Ishikawa (cell line): Measurements from ENCODE around the gene SLC7A6.

ENCODE experiments used
- CEBPB ChIP-seq: IDR thresholded peaks from 2 replicates; pipeline ENCODE4 v1.6.1; 2012
- CREB1 ChIP-seq: IDR thresholded peaks from 2 replicates; pipeline ENCODE4 v1.6.1; 2012; ENCODE audit warnings: low read depth
- EGR1 ChIP-seq: IDR thresholded peaks from 2 replicates; pipeline ENCODE4 v1.6.1; 2012
- EP300 ChIP-seq: IDR thresholded peaks from 2 replicates; pipeline ENCODE4 v1.6.1; 2012; ENCODE audit warnings: borderline replicate concordance
- FOXM1 ChIP-seq: IDR thresholded peaks from 2 replicates; pipeline ENCODE4 v1.6.1; 2012; ENCODE audit warnings: low read depth, borderline replicate concordance
- MAX ChIP-seq: IDR thresholded peaks from 2 replicates; pipeline ENCODE4 v1.6.1; 2012
- NFIC ChIP-seq: IDR thresholded peaks from 2 replicates; pipeline ENCODE4 v1.6.1; 2012
- RAD21 ChIP-seq: IDR thresholded peaks from 2 replicates; pipeline ENCODE4 v1.6.1; 2012; ENCODE audit warnings: low read depth
- REST ChIP-seq: IDR thresholded peaks from 2 replicates; pipeline ENCODE4 v1.6.1; 2012; ENCODE audit warnings: low read depth, mild to moderate bottlenecking
- TAF1 ChIP-seq: IDR thresholded peaks from 2 replicates; pipeline ENCODE4 v1.6.1; 2012; ENCODE audit warnings: low read depth, mild to moderate bottlenecking
- TCF12 ChIP-seq: IDR thresholded peaks from 2 replicates; pipeline ENCODE4 v1.6.1; 2012; ENCODE audit warnings: low read depth
- TEAD4 ChIP-seq: IDR thresholded peaks from 2 replicates; pipeline ENCODE4 v1.6.1; 2012
- YY1 ChIP-seq: IDR thresholded peaks from 2 replicates; pipeline ENCODE4 v1.6.1; 2012; ENCODE audit warnings: low read depth
- ZBTB7A ChIP-seq: IDR thresholded peaks from 2 replicates; pipeline ENCODE4 v1.6.1; 2012; ENCODE audit warnings: low read depth
- TF ChIP-seq, protein P1 (sequence below): IDR thresholded peaks from 2 replicates; pipeline ENCODE4 v1.6.1; 2012

The SLC7A6 gene

GRCh38 chr16:68279726-68280558 lies 15.6 kb downstream of the SLC7A6 start:
- no peak for TF ChIP-seq FOXM1

GRCh38 chr16:68281368-68282063 lies 17.2 kb downstream of the SLC7A6 start:
- TF ChIP-seq, protein P1, sequence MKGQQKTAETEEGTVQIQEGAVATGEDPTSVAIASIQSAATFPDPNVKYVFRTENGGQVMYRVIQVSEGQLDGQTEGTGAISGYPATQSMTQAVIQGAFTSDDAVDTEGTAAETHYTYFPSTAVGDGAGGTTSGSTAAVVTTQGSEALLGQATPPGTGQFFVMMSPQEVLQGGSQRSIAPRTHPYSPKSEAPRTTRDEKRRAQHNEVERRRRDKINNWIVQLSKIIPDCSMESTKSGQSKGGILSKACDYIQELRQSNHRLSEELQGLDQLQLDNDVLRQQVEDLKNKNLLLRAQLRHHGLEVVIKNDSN = no peak
- TF ChIP-seq TAF1 = no peak
- TF ChIP-seq REST = no peak
- TF ChIP-seq ZBTB7A = no peak
- no peak for TF ChIP-seq CREB1
- no peak for TF ChIP-seq TCF12
- TF ChIP-seq CEBPB = no peak
- no peak for TF ChIP-seq NFIC
- no peak for TF ChIP-seq EP300
- no peak for TF ChIP-seq TEAD4
- no peak for TF ChIP-seq EGR1
- no peak for TF ChIP-seq RAD21
- no peak for TF ChIP-seq FOXM1
- TF ChIP-seq MAX = no peak
- no peak for TF ChIP-seq YY1

DNA sequence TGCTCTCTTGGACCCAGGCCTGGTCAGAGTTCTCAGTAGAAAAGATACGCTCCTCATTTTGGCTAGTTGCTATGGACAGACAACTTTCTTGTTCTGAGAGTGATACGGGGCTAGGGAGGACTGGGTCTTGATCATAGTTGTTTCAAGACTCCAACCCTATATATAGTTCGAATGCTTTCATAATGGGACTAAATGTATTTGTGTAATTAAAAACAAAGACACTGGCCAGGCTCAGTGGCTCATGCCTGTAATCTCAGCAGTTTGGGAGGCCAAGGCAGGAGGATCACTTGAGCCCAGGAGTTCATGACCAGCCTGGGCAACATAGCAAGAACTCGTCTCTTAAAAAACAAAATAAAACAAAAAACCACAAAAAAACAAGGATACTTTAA lies 17.7 kb downstream of the SLC7A6 start:
- TF ChIP-seq TEAD4 = no peak
- no peak for TF ChIP-seq FOXM1

- TF ChIP-seq EGR1 = no peak
- no peak for TF ChIP-seq TEAD4
- no peak for TF ChIP-seq NFIC
- TF ChIP-seq ZBTB7A = no peak
- TF ChIP-seq FOXM1 = no peak
- no peak for TF ChIP-seq EP300
- TF ChIP-seq MAX = no peak
- no peak for TF ChIP-seq CEBPB
- TF ChIP-seq RAD21 = no peak
- TF ChIP-seq, protein P1 = no peak
- no peak for TF ChIP-seq TCF12
- TF ChIP-seq TAF1 = no peak
Measured at GRCh38 chr16:68283346-68283745, 19.0 kb downstream of the SLC7A6 start.

DNA sequence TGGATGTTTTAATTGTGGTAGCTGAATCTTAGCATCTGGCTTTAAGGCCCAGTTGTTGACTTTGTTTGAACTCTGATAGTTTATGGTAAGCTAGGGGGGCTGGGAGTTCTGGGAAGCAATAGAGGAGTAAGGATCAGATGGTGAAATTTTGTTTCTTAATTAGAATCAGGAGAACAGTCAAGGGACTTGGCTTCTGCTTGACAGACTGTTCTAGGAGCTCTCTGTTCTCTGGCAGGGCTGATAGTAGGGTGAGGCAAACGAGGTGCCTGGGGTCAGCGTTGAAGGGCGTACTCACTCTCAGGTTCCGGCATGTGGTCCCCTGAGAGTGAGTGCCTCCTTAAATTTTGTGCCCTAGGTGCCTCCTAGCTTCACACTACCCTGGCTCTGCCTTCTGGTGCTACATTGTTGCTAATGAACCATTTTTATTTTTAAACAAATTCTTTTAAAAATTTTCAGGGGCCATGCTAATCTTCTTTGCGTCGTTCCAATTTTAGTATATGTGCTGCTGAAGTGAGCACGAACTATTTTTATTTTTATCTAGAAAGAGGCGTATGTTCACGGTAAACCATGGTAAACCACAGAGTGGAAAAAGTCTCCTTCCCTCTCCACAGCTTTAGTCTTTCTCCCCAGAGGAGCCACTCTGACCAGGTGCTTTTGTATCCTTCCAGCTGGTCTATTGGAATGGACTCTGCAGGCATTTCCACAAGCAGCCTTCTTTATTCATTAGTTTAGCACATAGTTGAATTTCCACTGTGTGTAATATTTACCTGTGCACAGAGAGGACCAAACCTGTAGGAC lies 19.7 kb downstream of the SLC7A6 start:
- TF ChIP-seq TAF1 (no peak), TCF12 (no peak), REST (no peak), FOXM1 (no peak), ZBTB7A (no peak), MAX (no peak), NFIC (no peak), EP300 (no peak), CREB1 (no peak), EGR1 (no peak), RAD21 (no peak), YY1 (no peak), TEAD4 (no peak), CEBPB (no peak)
- TF ChIP-seq, protein P1 = no peak
